ENCODE results near the gene DAPK1.
A peak's percentile ranks its signal among the peaks of the same experiment; 100 is the strongest.

The DAPK1 gene

GRCh38 chr9:87682618-87683017, 185.0 kb downstream of the DAPK1 start:
- Histone ChIP-seq H3K4me1 (ENCODE audit: insufficient read depth, low read length) (no peaks in the 10 kb centered on the region), H3K9me3 (ENCODE audit: insufficient read depth, low read length, severe bottlenecking) (no peaks in the 10 kb centered on the region), H3K27ac (ENCODE audit: low read length) (no peak overlapping the region), H3K27me3 (ENCODE audit: insufficient read depth, low read length, poor library complexity) (no peaks in the 10 kb centered on the region), H2AFZ (ENCODE audit: low read depth, low read length) (no peak overlapping the region), H3K79me2 (ENCODE audit: insufficient read depth, low read length) (no peaks in the 10 kb centered on the region), H3K36me3 (ENCODE audit: insufficient read depth, low read length) (no peaks in the 10 kb centered on the region), H3K4me3 (ENCODE audit: low read depth in 1 of 2, low read length in 2 of 2) (no peak overlapping the region), H3K9ac (ENCODE audit: low read depth, low read length) (no peak overlapping the region), H3K4me2 (ENCODE audit: insufficient read depth, low read length) (no peak overlapping the region), H4K20me1 (ENCODE audit: insufficient read depth, low read length) (no peaks in the 10 kb centered on the region)
- DNase-seq = no peak
- TF ChIP-seq, protein P1, sequence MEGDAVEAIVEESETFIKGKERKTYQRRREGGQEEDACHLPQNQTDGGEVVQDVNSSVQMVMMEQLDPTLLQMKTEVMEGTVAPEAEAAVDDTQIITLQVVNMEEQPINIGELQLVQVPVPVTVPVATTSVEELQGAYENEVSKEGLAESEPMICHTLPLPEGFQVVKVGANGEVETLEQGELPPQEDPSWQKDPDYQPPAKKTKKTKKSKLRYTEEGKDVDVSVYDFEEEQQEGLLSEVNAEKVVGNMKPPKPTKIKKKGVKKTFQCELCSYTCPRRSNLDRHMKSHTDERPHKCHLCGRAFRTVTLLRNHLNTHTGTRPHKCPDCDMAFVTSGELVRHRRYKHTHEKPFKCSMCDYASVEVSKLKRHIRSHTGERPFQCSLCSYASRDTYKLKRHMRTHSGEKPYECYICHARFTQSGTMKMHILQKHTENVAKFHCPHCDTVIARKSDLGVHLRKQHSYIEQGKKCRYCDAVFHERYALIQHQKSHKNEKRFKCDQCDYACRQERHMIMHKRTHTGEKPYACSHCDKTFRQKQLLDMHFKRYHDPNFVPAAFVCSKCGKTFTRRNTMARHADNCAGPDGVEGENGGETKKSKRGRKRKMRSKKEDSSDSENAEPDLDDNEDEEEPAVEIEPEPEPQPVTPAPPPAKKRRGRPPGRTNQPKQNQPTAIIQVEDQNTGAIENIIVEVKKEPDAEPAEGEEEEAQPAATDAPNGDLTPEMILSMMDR (IDR thresholded peaks at IDR 0.05; ENCODE audit: borderline replicate concordance, extremely low read depth, low read length, poor library complexity, severe bottlenecking) = no peak
- TF ChIP-seq EZH2 (IDR thresholded peaks at IDR 0.05; ENCODE audit: borderline replicate concordance, low read depth, low read length, severe bottlenecking) = no peak
- ATAC-seq (ENCODE audit: insufficient read depth, low read depth) = no peak

GRCh38 chr9:87683751-87684626, 186.3 kb downstream of the DAPK1 start:
- TF ChIP-seq, protein P1 (IDR thresholded peaks at IDR 0.05; ENCODE audit: borderline replicate concordance, extremely low read depth, low read length, poor library complexity, severe bottlenecking) = no peak
- no peak for TF ChIP-seq EZH2 (IDR thresholded peaks at IDR 0.05; ENCODE audit: borderline replicate concordance, low read depth, low read length, severe bottlenecking)
- Histone ChIP-seq H2AFZ (ENCODE audit: low read depth, low read length) (no peak overlapping the region), H3K27me3 (ENCODE audit: insufficient read depth, low read length, poor library complexity) (no peaks in the 10 kb centered on the region), H3K4me1 (ENCODE audit: insufficient read depth, low read length) (no peaks in the 10 kb centered on the region), H3K9ac (ENCODE audit: low read depth, low read length) (no peak overlapping the region), H3K27ac (ENCODE audit: low read length) (no peak overlapping the region), H3K79me2 (ENCODE audit: insufficient read depth, low read length) (no peaks in the 10 kb centered on the region), H3K4me2 (ENCODE audit: insufficient read depth, low read length) (no peak overlapping the region), H3K4me3 (ENCODE audit: low read depth in 1 of 2, low read length in 2 of 2) (no peak overlapping the region), H4K20me1 (ENCODE audit: insufficient read depth, low read length) (no peaks in the 10 kb centered on the region), H3K9me3 (ENCODE audit: insufficient read depth, low read length, severe bottlenecking) (no peaks in the 10 kb centered on the region), H3K36me3 (ENCODE audit: insufficient read depth, low read length) (no peaks in the 10 kb centered on the region)
- DNase-seq (no peak), ATAC-seq (ENCODE audit: insufficient read depth, low read depth) (no peak)

DNA sequence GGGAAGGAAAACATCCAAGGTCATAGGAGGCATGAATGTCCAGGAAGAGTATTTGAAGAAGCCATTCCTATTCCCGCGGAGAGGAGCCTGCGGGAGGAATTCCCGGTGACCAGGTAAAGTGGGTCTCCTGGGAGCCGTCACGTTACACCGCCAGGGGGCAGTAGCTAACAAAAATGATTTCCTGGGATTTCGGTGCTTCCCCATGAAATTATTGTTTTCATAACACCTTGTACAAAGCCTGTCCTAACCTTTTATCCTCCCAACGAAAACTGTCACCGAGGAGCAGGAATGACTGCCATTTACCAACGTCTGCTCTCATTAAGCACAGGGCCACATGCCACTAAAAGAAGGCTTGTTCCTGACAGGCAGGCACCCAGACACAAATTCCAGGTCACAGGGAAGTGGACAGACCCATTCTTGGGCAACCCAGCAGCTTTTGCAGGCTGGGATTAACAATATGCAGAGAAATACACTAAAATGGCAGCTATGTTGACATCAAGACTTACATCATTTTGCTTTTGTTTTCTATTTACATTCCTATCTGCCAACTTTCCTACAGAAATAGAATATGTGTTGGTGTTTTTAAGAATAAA, 187.1 kb downstream of the DAPK1 start:
- no peak overlapping the region for H3K9ac ChIP-seq (ENCODE audit: low read depth, low read length)
- H3K27me3 ChIP-seq (ENCODE audit: insufficient read depth, low read length, poor library complexity) = no peaks in the 10 kb centered on the region
- no peaks in the 10 kb centered on the region for H3K36me3 ChIP-seq (ENCODE audit: insufficient read depth, low read length)
- H3K79me2 ChIP-seq (ENCODE audit: insufficient read depth, low read length) = no peaks in the 10 kb centered on the region
- H2AFZ ChIP-seq (ENCODE audit: low read depth, low read length) = no peak overlapping the region
- H3K27ac ChIP-seq (ENCODE audit: low read length) = no peak overlapping the region
- no peaks in the 10 kb centered on the region for H3K9me3 ChIP-seq (ENCODE audit: insufficient read depth, low read length, severe bottlenecking)
- no peak overlapping the region for H3K4me3 ChIP-seq (ENCODE audit: low read depth in 1 of 2, low read length in 2 of 2)
- H4K20me1 ChIP-seq (ENCODE audit: insufficient read depth, low read length) = no peaks in the 10 kb centered on the region
- no peak overlapping the region for H3K4me2 ChIP-seq (ENCODE audit: insufficient read depth, low read length)
- no peaks in the 10 kb centered on the region for H3K4me1 ChIP-seq (ENCODE audit: insufficient read depth, low read length)
- TF ChIP-seq, protein P1 (IDR thresholded peaks at IDR 0.05; ENCODE audit: borderline replicate concordance, extremely low read depth, low read length, poor library complexity, severe bottlenecking) = peak; percentile 40
- no peak for TF ChIP-seq EZH2 (IDR thresholded peaks at IDR 0.05; ENCODE audit: borderline replicate concordance, low read depth, low read length, severe bottlenecking)
- DNase-seq = no peak
- ATAC-seq (ENCODE audit: insufficient read depth, low read depth) = no peak

All from DND-41 (cell line).